Fibroblast of mammary gland (primary cell): ENCODE measurements around the gene TBC1D14.

Experiments
- DNase-seq: peaks from one replicate; pipeline ENCODE4 v3.0.0-alpha.2; 2010; ENCODE audit warnings: low read depth
- H3K4me3 ChIP-seq: 2 replicates; pipeline ENCODE4 v1.5.1; 2011; ENCODE audit warnings: low read depth, mild to moderate bottlenecking, low read length, moderate library complexity; ENCODE audit not compliant: control insufficient read depth
- CTCF ChIP-seq: conservative IDR thresholded peaks from 2 replicates; pipeline ENCODE4 v1.5.1; 2011; ENCODE audit warnings: low read depth, low read length, inconsistent platforms; ENCODE audit not compliant: control insufficient read depth, insufficient read depth

Gene TBC1D14

GRCh38 chr4:6948134-6948460 is 38.5 kb downstream of the TBC1D14 start:
- H3K4me3 ChIP-seq = no peak overlapping the region
- DNase-seq = no peak
- no peak for TF ChIP-seq CTCF

- no peak for TF ChIP-seq CTCF
- no peak overlapping the region for H3K4me3 ChIP-seq
- DNase-seq = no peak
Observed at GRCh38 chr4:6951880-6952381, 42.3 kb downstream of the TBC1D14 start.

GRCh38 chr4:6953751-6954380 is 44.2 kb downstream of the TBC1D14 start:
- no peak for TF ChIP-seq CTCF

GRCh38 chr4:6955261-6955911 is 45.8 kb downstream of the TBC1D14 start:
- DNase-seq = no peak
- no peak overlapping the region for H3K4me3 ChIP-seq
- TF ChIP-seq CTCF = no peak

More at GRCh38 chr4:6953751-6954380, 44.2 kb downstream of the TBC1D14 start:
- DNase-seq = peak; percentile 81
- H3K4me3 ChIP-seq = peak overlapping the region; percentile 49

GRCh38 chr4:6956087-6956433 is 46.4 kb downstream of the TBC1D14 start:
- H3K4me3 ChIP-seq = no peak overlapping the region
- TF ChIP-seq CTCF = no peak
- no peak for DNase-seq

GRCh38 chr4:6956434-6957147 is 47.0 kb downstream of the TBC1D14 start:
- H3K4me3 ChIP-seq = no peak overlapping the region
- TF ChIP-seq CTCF = no peak
- no peak for DNase-seq

GRCh38 chr4:6957148-6957520 is 47.5 kb downstream of the TBC1D14 start:
- no peak for TF ChIP-seq CTCF
- H3K4me3 ChIP-seq = no peak overlapping the region
- no peak for DNase-seq
